ENCODE measurements around the gene CBL.

GRCh38 chr11:119198925-119199324 lies 7.2 kb upstream of the CBL start:
- TF ChIP-seq, protein P1, sequence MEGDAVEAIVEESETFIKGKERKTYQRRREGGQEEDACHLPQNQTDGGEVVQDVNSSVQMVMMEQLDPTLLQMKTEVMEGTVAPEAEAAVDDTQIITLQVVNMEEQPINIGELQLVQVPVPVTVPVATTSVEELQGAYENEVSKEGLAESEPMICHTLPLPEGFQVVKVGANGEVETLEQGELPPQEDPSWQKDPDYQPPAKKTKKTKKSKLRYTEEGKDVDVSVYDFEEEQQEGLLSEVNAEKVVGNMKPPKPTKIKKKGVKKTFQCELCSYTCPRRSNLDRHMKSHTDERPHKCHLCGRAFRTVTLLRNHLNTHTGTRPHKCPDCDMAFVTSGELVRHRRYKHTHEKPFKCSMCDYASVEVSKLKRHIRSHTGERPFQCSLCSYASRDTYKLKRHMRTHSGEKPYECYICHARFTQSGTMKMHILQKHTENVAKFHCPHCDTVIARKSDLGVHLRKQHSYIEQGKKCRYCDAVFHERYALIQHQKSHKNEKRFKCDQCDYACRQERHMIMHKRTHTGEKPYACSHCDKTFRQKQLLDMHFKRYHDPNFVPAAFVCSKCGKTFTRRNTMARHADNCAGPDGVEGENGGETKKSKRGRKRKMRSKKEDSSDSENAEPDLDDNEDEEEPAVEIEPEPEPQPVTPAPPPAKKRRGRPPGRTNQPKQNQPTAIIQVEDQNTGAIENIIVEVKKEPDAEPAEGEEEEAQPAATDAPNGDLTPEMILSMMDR (IDR thresholded peaks at IDR 0.05), result no peak
- no peak for TF ChIP-seq POLR2A (IDR thresholded peaks at IDR 0.05)
